IMR-90 (cell line): Measurements from ENCODE around the gene FAM114A2.

Source experiments
- POLR2A ChIP-seq: IDR thresholded peaks from 2 replicates; pipeline ENCODE4 v1.6.1; 2012; ENCODE audit warnings: mild to moderate bottlenecking, low read depth, low read length
- RFX5 ChIP-seq: IDR thresholded peaks from 2 replicates; pipeline ENCODE4 v1.8.0; 2012; ENCODE audit warnings: low read depth, mild to moderate bottlenecking, low read length, moderate library complexity
- SMC3 ChIP-seq: fragments of 150-350 bp; IDR thresholded peaks from 2 replicates; pipeline ENCODE4 v1.6.1; 2016; ENCODE audit warnings: low read depth, mild to moderate bottlenecking, antibody characterized with exemption, low read length, moderate library complexity
- TF ChIP-seq, protein P1 (sequence below): conservative IDR thresholded peaks from 2 replicates; pipeline ENCODE4 v1.5.1; 2012; ENCODE audit warnings: mild to moderate bottlenecking, low read depth, low read length, improper control_type of control experiment
- TF ChIP-seq, protein P2 (sequence below): fragments of 150-350 bp; IDR thresholded peaks from 2 replicates; pipeline ENCODE4 v1.6.1; 2016; ENCODE audit warnings: low read depth, mild to moderate bottlenecking, low read length, moderate library complexity, borderline replicate concordance

DNA sequence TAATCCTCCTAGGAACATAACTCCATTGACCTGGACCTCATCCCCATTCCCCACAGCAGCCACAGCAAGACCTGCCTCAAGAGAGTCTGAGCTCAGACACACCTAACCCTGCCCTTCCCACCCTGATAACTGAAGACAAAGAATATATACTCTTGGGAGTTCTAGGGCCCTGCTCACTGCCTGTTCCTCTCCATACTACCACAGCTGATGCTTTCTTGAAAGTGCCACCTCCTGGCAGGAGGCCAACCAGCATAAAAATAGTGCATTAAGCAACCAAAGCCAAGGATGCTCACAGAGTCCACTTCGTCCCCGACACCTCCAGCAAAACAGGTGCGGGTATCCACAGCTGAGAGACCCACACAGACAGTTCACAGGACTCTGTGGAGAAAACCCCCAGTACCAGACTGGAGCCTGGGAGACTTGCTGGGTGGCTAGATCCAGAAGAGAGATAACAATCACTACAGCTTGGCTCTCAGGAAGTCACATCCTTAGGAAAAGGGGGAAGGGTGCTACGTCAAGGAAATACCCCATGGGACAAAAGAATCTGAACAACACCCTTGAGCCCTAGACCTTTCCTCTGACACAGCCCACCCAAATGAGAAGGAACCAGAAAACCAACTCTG is 23.5 kb downstream of the FAM114A2 start:
- TF ChIP-seq POLR2A (no peak), SMC3 (no peak), RFX5 (no peak)
- TF ChIP-seq, protein P1, sequence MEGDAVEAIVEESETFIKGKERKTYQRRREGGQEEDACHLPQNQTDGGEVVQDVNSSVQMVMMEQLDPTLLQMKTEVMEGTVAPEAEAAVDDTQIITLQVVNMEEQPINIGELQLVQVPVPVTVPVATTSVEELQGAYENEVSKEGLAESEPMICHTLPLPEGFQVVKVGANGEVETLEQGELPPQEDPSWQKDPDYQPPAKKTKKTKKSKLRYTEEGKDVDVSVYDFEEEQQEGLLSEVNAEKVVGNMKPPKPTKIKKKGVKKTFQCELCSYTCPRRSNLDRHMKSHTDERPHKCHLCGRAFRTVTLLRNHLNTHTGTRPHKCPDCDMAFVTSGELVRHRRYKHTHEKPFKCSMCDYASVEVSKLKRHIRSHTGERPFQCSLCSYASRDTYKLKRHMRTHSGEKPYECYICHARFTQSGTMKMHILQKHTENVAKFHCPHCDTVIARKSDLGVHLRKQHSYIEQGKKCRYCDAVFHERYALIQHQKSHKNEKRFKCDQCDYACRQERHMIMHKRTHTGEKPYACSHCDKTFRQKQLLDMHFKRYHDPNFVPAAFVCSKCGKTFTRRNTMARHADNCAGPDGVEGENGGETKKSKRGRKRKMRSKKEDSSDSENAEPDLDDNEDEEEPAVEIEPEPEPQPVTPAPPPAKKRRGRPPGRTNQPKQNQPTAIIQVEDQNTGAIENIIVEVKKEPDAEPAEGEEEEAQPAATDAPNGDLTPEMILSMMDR = no peak
- TF ChIP-seq, protein P2, sequence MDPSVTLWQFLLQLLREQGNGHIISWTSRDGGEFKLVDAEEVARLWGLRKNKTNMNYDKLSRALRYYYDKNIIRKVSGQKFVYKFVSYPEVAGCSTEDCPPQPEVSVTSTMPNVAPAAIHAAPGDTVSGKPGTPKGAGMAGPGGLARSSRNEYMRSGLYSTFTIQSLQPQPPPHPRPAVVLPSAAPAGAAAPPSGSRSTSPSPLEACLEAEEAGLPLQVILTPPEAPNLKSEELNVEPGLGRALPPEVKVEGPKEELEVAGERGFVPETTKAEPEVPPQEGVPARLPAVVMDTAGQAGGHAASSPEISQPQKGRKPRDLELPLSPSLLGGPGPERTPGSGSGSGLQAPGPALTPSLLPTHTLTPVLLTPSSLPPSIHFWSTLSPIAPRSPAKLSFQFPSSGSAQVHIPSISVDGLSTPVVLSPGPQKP = no peak
